Subcutaneous adipose tissue (tissue), 4 donors: Measurements from ENCODE around the gene PDE4D. TPM values are rescaled to one million over a fixed set of nuclear protein-coding genes. Genes with fewer than 3 reads are reported as not detected.

Source experiments
- total RNA-seq, 4 donors: library from RNA; depleted of rRNA; stranded (reverse); fragments of >200 nt; gene quantifications; one replicate each; pipeline ENCODE4 v1.1.0, GENCODE V29; 2016
- TF ChIP-seq, protein P1 (sequence below): fragments of 450-650 bp; IDR thresholded peaks from one replicate; pipeline ENCODE4 v1.5.1; 2016; ENCODE audit warnings: low read depth, mild to moderate bottlenecking, control low read depth, antibody characterized with exemption, moderate library complexity

Gene PDE4D
- total RNA-seq, 4 donors from 2014 or later, result 15.0 to 24.0 (median 18.5) TPM

DNA sequence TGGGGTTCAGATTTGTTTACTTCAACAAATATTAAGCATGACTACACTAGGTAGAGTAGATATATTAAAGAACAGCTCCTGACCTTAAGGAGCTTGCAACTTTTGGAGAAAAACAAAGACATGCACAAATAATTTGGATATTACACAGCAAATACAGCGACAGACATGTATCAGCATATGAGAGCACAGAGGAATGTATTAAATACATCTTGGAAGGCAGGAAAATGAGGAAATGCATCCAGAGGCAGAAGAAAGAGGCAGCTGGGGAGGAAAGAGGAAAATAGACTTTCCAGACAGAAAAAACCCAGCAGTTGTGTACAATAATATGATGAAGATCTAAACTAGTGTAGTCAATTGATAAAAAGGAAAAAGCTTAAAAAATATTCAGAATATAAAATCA, 392.2 kb downstream of the PDE4D start:
- TF ChIP-seq, protein P1, sequence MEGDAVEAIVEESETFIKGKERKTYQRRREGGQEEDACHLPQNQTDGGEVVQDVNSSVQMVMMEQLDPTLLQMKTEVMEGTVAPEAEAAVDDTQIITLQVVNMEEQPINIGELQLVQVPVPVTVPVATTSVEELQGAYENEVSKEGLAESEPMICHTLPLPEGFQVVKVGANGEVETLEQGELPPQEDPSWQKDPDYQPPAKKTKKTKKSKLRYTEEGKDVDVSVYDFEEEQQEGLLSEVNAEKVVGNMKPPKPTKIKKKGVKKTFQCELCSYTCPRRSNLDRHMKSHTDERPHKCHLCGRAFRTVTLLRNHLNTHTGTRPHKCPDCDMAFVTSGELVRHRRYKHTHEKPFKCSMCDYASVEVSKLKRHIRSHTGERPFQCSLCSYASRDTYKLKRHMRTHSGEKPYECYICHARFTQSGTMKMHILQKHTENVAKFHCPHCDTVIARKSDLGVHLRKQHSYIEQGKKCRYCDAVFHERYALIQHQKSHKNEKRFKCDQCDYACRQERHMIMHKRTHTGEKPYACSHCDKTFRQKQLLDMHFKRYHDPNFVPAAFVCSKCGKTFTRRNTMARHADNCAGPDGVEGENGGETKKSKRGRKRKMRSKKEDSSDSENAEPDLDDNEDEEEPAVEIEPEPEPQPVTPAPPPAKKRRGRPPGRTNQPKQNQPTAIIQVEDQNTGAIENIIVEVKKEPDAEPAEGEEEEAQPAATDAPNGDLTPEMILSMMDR, result no peak

DNA sequence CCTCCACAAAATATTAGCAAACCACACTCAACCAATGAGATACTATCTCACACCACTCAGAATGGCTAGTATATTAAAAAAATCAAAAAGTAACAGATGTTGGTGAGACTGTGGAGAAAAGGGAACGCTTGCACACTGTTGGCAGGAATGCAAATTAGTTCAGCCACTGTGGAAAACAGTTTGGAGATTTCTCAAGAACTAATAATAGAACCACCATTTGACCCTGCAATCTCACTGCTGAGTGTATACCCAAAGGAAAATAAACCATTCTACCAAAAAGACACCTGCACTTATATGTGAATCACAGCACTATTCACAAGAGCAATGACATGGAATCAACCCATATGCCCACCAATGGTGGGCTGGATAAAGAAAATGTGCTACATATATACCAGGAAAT, 393.5 kb downstream of the PDE4D start:
- TF ChIP-seq, protein P1, result no peak

DNA sequence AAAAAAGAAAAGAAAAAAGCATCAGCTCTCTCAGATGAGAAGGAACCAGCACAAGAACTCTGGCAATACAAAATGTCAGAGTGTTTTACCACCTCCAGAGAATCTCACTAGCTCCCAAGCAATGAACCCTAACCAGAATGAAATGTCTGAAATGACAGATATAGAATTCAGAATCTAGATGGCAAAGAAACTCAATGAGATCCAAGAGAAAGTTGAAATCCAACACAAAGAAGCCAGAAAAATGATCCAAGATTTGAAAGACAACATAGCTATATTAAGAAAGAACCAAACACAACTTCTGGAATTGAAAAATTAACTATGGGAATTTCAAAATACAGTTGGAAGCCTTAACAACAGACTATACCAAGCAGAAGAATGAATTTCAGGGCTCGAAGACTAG, 396.3 kb downstream of the PDE4D start:
- TF ChIP-seq, protein P1, result no peak

DNA sequence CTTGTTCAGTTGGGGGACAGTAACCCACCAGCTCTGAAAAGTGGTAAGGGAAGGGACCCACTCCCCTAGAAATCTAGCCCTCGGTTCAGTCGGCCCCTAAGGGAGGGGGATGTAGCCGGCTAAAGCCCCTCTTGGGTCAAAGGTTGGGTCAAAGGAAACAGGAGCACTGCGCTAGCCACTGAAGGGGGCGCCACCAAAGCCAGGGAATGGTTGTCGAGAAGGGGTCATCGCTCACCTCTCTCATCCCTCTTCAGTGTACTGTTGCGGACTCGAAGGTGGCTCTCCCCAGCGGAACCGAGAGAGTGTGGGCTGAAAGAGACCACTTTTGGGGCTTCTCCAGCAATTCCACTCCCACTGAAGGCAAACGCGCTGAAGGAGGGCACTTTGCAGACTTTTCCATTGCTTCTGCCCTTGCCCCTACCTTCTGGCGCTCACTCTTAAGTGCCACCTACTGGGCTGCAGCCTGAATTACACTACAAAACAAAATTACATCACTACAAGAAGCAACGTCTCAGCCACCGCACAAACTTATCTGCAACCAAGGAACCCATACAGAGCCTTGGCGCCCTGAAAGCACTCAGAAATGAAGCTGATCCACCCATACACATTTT, 396.9 kb downstream of the PDE4D start:
- TF ChIP-seq, protein P1, result no peak

DNA sequence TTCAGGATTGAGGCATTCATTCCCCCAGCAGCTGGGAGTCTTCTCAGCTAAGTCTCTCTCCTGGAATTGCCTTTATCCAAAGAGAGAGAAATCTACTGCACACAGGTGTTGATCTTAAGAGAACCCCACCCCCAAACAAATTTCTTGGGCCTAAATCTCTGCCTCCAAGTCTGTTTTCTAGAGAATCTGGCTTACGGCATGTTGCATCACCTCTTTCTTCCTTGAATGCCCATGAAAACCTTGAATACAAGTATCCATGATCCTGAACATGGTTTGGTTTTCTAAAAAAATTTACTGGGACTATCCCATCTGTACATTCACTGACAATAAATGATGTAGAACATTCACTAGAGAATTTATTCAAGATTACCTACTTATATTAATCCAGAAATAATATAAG, 401.6 kb downstream of the PDE4D start:
- TF ChIP-seq, protein P1, result no peak

DNA sequence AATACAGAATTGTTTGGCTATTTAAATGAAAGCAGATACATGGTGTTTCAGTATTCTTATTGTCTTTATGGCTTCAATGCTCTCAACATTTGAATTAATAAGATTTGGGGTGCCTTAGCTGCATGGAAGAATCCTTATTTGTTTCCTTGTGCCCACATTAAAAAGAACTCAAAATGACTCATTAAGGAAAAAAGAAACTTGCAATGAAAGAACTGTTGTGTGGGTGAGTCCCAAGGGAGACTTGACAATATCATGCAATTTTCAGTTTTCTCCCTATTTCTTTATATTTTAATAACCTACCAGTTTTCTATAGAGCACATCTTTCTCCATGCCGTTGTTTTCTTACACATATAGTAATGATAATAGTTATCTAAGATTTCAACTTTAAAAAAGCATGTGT, 404.0 kb downstream of the PDE4D start:
- TF ChIP-seq, protein P1, result no peak

DNA sequence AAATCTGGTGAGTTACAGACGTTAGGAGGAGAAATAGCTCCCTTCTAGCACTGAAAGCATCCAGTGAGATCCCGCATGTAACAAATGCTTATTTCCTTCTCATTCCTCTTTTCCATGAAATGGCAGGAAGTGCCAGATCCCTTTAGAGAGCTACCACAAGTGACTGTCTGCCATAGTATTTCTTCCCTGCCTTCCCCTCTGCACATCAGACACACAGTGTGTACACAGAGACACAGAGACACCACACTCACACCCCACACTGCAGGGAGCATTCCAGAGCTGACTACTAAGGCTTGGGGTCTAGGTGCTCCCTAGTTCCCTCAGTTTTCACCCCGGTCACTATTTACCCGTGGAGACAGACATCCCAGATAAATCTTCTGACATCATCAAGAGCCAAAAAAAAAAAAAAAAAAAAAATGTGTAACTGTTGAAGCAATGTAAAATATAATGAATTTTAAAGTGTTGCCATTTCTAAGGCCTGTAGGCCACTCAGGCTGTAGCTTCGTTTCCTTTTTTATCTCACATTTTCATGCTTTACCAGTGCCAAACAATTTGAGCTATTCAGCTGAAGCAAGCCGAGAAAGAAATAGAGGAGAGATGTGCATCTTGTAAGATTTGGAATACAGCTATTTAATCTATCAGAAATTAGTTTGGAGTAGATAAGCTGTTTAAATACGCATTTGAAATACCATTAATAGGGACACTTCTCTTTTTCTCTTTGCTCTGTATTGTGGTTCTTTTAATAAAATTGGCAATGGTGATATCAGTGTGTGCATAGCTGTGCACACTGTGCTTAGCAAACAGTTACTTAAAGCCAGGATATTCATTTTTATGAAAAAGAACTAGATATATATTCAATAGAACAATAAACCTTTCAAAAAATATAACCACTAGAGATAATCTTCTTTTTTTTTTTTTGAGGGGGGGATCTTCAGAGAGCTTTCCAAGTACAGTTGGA, 405.5 kb downstream of the PDE4D start:
- TF ChIP-seq, protein P1, result no peak
